CD8-positive, alpha-beta memory T cell (primary cell): Measurements from ENCODE around the gene FRG1. TPM values are rescaled to one million over a fixed set of nuclear protein-coding genes. Genes with fewer than 3 reads are reported as not detected.
"Not testable (repeated sequence)": the region's sequence is repeated elsewhere in the genome, so short reads cannot be mapped to it uniquely, and the experiment has no call there.

ENCODE experiments used
- CTCF ChIA-PET: fragments of 350-600 bp; sonication (Branson Sonifier 250); formaldehyde crosslinking; loops from one replicate; lab custom pipeline; 2021; ENCODE audit warnings: antibody characterized with exemption; lab: Charles Lee
- POLR2A ChIA-PET: fragments of 350-600 bp; sonication (Branson Sonifier 250); formaldehyde crosslinking; loops from one replicate; lab custom pipeline; 2021; ENCODE audit warnings: antibody characterized with exemption; lab: Charles Lee
- DNase-seq, 5 donors: peaks; one replicate each; pipeline versions ENCODE4 v3.0.0 to v3.0.0-alpha.2; 2020 to 2022; ENCODE audit warnings: mixed read lengths in 1 of 5
- H3K27ac ChIP-seq: one replicate; pipeline ENCODE4 v1.7.0; 2013; ENCODE audit warnings: low read depth, mild to moderate bottlenecking, low read length, moderate library complexity
- H3K27me3 ChIP-seq: 2 replicates; pipeline ENCODE4 v1.7.0; 2013; ENCODE audit warnings: low read length, mild to moderate bottlenecking; ENCODE audit not compliant: insufficient read depth, poor library complexity, severe bottlenecking
- H3K36me3 ChIP-seq: 2 replicates; pipeline ENCODE4 v1.7.0; 2013; ENCODE audit warnings: mild to moderate bottlenecking, low read length, moderate library complexity; ENCODE audit not compliant: insufficient read depth
- H3K4me1 ChIP-seq: 2 replicates; pipeline ENCODE4 v1.7.0; 2013; ENCODE audit warnings: mild to moderate bottlenecking, low read length, moderate library complexity; ENCODE audit not compliant: insufficient read depth
- H3K4me3 ChIP-seq: 2 replicates; pipeline ENCODE4 v1.7.0; 2013; ENCODE audit warnings: mild to moderate bottlenecking, low read length
- H3K9me3 ChIP-seq: 2 replicates; pipeline ENCODE4 v1.7.0; 2013; ENCODE audit warnings: mild to moderate bottlenecking, low read length
- H3K27ac Mint-ChIP-seq, 8 donors: one replicate each; pipeline ENCODE4 v1.8.0; 2020 to 2021; ENCODE audit warnings: mixed read lengths in 8 of 8, mild to moderate bottlenecking in 6 of 8, inconsistent platforms in 3 of 8, moderate library complexity in 3 of 8
- H3K27me3 Mint-ChIP-seq, 2 donors: one replicate each; pipeline ENCODE4 v1.8.0; 2020 to 2021; ENCODE audit warnings: mixed read lengths in 2 of 2, mild to moderate bottlenecking in 1 of 2, moderate library complexity in 1 of 2
- H3K36me3 Mint-ChIP-seq, 3 donors: one replicate each; pipeline ENCODE4 v1.8.0; 2020 to 2021; ENCODE audit warnings: mixed read lengths in 3 of 3, inconsistent platforms in 1 of 3, mild to moderate bottlenecking in 1 of 3
- H3K4me1 Mint-ChIP-seq, 3 donors: one replicate each; pipeline ENCODE4 v1.8.0; 2020 to 2021; ENCODE audit warnings: mixed read lengths in 3 of 3, inconsistent platforms in 1 of 3, mild to moderate bottlenecking in 1 of 3
- H3K4me3 Mint-ChIP-seq, 7 donors: one replicate each; pipeline ENCODE4 v1.8.0; 2020 to 2021; ENCODE audit warnings: mixed read lengths in 7 of 7, mild to moderate bottlenecking in 6 of 7, moderate library complexity in 4 of 7, inconsistent platforms in 2 of 7
- H3K9me3 Mint-ChIP-seq, 5 donors: one replicate each; pipeline ENCODE4 v1.8.0; 2020 to 2022; ENCODE audit warnings: mixed read lengths in 5 of 5, mild to moderate bottlenecking in 3 of 5, moderate library complexity in 2 of 5, inconsistent platforms in 1 of 5
- polyA plus RNA-seq: library from polyadenylated mRNA; unstranded; fragments of 300-500 nt; fragmentation: Illumina TruSeq; gene quantifications from one replicate; pipeline ENCODE4 v1.2.3, GENCODE V29; 2021
- total RNA-seq, 2 experiments: library from RNA; stranded (reverse); gene quantifications; one replicate each; pipeline ENCODE4 v1.2.3, GENCODE V29; 2021

FRG1 gene
- total and polyA plus RNA-seq, 3 experiments from 2014 or later = 56.0 to 64.3 (median 59.0) TPM

DNA sequence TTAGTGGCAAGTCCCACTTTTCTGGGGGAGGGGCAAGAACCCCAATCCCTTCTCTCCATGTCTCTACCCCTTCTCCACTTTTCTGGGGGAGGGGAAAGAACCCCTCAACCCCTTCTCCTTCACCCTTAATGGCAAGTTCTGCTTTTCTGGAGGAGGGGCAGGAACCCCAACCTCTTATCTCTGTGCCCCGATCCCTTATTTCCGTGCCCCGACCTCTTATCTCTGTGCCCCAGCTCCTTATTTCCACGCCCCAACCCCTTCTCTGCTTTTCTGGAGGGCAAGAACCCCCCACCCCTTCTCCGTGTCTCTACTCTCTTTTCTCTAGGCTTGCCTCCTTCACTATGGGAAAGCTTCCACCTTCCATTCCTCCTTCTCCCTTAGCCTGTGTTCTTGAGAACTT, 13.9 kb upstream of the FRG1 start:
- H3K4me1 ChIP-seq, H3K9me3 ChIP-seq, H3K36me3 ChIP-seq, H3K4me3 Mint-ChIP-seq, H3K27me3 Mint-ChIP-seq, H3K4me3 ChIP-seq, H3K27ac ChIP-seq, H3K27me3 ChIP-seq, DNase-seq, H3K27ac Mint-ChIP-seq, POLR2A ChIA-PET, CTCF ChIA-PET, H3K4me1 Mint-ChIP-seq: not testable (repeated sequence)
- Mint-ChIP-seq H3K9me3 (peaks cover 7 to 23% (median 15%) of the 10 kb centered on the region in 5 donors), H3K36me3 (peaks cover 5 to 48% (median 28%) of the 10 kb centered on the region in 3 donors)

- peak overlapping the region; percentile 91 to 97 (median 95) for H3K27ac Mint-ChIP-seq
- no peaks in the 10 kb centered on the region for H3K27me3 ChIP-seq
- POLR2A ChIA-PET = no interaction called here
- peaks cover 19 to 46% (median 20%) of the 10 kb centered on the region in 3 donors for H3K36me3 Mint-ChIP-seq
- H3K9me3 ChIP-seq = no peaks in the 10 kb centered on the region
- H3K9me3 Mint-ChIP-seq = peaks cover 0 to 11% (median 2%) of the 10 kb centered on the region in 5 donors
- H3K4me1 ChIP-seq = peaks cover 35% of the 10 kb centered on the region
- H3K4me1 Mint-ChIP-seq = peaks cover 50 to 69% (median 56%) of the 10 kb centered on the region in 3 donors
- no peaks in the 10 kb centered on the region for H3K36me3 ChIP-seq
- peaks cover 0 to 2% of the 10 kb centered on the region in 2 donors for H3K27me3 Mint-ChIP-seq
- H3K4me3 Mint-ChIP-seq = peak overlapping the region; percentile 94 to 97 (median 96)
- H3K4me3 ChIP-seq = peak overlapping the region; percentile 89
- CTCF ChIA-PET = interaction anchor here (0.6 to 1.0 kb wide), 2 partner anchors 8 to 32 kb away, joined by 3 read pairs; no protein-coding TSS in a partner anchor
- H3K27ac ChIP-seq = peak overlapping the region; percentile 89
- DNase-seq = no peak
These were observed 356 bp downstream of the FRG1 start for GRCh38 chr4:189941005-189941450.

DNA sequence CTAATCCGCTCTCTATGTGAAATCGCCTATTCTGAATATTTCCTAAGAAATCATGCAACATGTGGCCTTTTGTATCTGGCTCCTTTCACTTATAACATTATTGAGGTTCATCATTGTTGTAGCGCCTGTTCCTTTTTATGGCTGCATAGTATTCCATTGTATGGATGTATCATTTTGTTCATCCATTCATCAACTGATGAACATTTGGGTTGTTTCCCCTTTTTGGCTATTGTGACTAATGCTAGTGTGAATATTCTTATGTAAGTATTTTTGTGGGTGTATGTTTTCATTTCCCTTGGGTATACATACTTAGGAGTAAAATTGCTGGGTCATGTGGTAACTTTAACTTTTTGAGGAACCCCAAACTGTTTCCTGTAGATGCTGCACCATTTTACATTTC, 1.7 kb downstream of the FRG1 start:
- POLR2A ChIA-PET = interaction anchor here (0.6 kb wide), 1 partner anchor 9 kb away, joined by 3 read pairs; no protein-coding TSS in a partner anchor
- H3K9me3 ChIP-seq, H3K27me3 ChIP-seq, H3K36me3 ChIP-seq, CTCF ChIA-PET, H3K4me3 ChIP-seq, H3K27ac ChIP-seq, H3K27me3 Mint-ChIP-seq, DNase-seq: not testable (repeated sequence)
- Mint-ChIP-seq H3K27ac (peak overlapping the region in 7 of 8 donors; percentile 7 to 96 (median 70)), H3K4me3 (peak overlapping the region; percentile 57 to 97 (median 69)), H3K36me3 (peaks cover 13 to 47% (median 15%) of the 10 kb centered on the region in 3 donors), H3K9me3 (peaks cover 0 to 11% (median 2%) of the 10 kb centered on the region in 5 donors), H3K4me1 (peaks cover 61 to 83% (median 70%) of the 10 kb centered on the region in 3 donors)
- H3K4me1 ChIP-seq = peaks cover 38% of the 10 kb centered on the region

GRCh38 chr4:189944077-189944476, 3.4 kb downstream of the FRG1 start:
- H3K36me3 ChIP-seq, H3K4me3 ChIP-seq, H3K9me3 ChIP-seq, POLR2A ChIA-PET, H3K27ac ChIP-seq, CTCF ChIA-PET, H3K27ac Mint-ChIP-seq, H3K27me3 ChIP-seq, H3K9me3 Mint-ChIP-seq, DNase-seq, H3K27me3 Mint-ChIP-seq: not testable (repeated sequence)
- Mint-ChIP-seq H3K4me1 (peaks cover 75 to 95% (median 87%) of the 10 kb centered on the region in 3 donors), H3K36me3 (peaks cover 7 to 63% (median 15%) of the 10 kb centered on the region in 3 donors), H3K4me3 (peak overlapping the region in 3 of 7 donors; percentile 22 to 24 (median 23))
- H3K4me1 ChIP-seq = peaks cover 38% of the 10 kb centered on the region

GRCh38 chr4:189946906-189947305, 6.2 kb downstream of the FRG1 start:
- H3K4me3 Mint-ChIP-seq, H3K27ac ChIP-seq, H3K9me3 ChIP-seq, POLR2A ChIA-PET, H3K4me3 ChIP-seq, DNase-seq, H3K27me3 ChIP-seq, H3K9me3 Mint-ChIP-seq, CTCF ChIA-PET, H3K27me3 Mint-ChIP-seq, H3K36me3 ChIP-seq: not testable (repeated sequence)
- peaks cover 31% of the 10 kb centered on the region for H3K4me1 ChIP-seq
- Mint-ChIP-seq H3K4me1 (peaks cover 69 to 87% (median 84%) of the 10 kb centered on the region in 3 donors), H3K36me3 (peaks cover 0 to 63% (median 17%) of the 10 kb centered on the region in 3 donors), H3K27ac (peak overlapping the region in 2 of 8 donors; percentile 36 to 38)

DNA sequence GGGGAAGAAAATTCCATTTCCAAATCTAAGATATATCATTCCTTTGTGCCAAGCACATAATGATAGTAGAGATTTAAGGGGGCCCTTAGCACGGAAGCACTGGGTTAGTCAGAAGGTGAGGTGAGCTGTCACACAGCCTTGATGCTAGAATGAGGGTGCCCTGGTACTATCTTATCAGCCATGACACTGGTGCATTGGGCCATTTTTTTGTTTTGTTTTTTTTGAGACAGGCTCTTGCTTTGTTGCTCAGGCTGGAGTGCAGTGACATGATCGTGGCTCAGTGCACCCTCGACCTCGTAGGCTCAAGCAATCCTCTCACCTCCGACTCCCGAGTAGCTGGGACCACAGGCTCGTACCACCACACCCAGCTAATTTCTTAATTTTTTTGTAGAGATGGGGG, 7.8 kb downstream of the FRG1 start:
- peaks cover 17% of the 10 kb centered on the region for H3K4me1 ChIP-seq
- H3K9me3 Mint-ChIP-seq, H3K27me3 ChIP-seq, H3K4me3 ChIP-seq, H3K27me3 Mint-ChIP-seq, CTCF ChIA-PET, H3K27ac ChIP-seq, DNase-seq, POLR2A ChIA-PET, H3K4me3 Mint-ChIP-seq, H3K36me3 ChIP-seq, H3K9me3 ChIP-seq: not testable (repeated sequence)
- peak overlapping the region in 1 of 8 donors; percentile 17 for H3K27ac Mint-ChIP-seq
- H3K4me1 Mint-ChIP-seq = peaks cover 54 to 71% (median 68%) of the 10 kb centered on the region in 3 donors
- peaks cover 3 to 64% (median 17%) of the 10 kb centered on the region in 3 donors for H3K36me3 Mint-ChIP-seq

GRCh38 chr4:189969291-189969690, 28.6 kb downstream of the FRG1 start:
- CTCF ChIA-PET, DNase-seq, H3K36me3 ChIP-seq, H3K4me1 ChIP-seq, H3K27me3 Mint-ChIP-seq, H3K4me1 Mint-ChIP-seq, POLR2A ChIA-PET, H3K27ac Mint-ChIP-seq, H3K9me3 ChIP-seq, H3K27ac ChIP-seq, H3K27me3 ChIP-seq, H3K4me3 Mint-ChIP-seq, H3K4me3 ChIP-seq: not testable (repeated sequence)
- Mint-ChIP-seq H3K9me3 (peaks cover 14 to 48% (median 38%) of the 10 kb centered on the region in 5 donors), H3K36me3 (peaks cover 3 to 20% (median 3%) of the 10 kb centered on the region in 3 donors)

DNA sequence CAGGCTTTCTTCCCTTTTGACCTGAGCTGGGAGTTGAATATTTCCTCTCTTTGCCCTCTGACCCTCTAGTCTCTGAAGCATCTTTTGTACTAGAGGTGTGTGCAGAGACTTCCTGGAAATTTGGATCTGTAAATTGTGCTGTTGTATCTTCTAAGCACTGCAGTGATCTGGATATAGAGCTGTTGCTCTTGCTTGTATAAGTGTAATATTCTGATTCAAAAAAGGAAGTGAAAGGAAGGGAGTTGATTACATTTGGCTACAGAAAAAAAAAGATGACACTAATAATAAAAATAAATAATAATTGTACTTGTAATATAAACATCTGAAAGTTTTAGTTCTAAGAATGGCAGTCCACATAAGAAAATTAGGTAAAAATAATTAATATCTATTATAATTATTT, 33.0 kb downstream of the FRG1 start:
- DNase-seq = no peak
- Mint-ChIP-seq H3K27me3 (peaks cover 9 to 12% of the 10 kb centered on the region in 2 donors), H3K9me3 (peaks cover 0 to 9% (median 7%) of the 10 kb centered on the region in 5 donors), H3K36me3 (peaks cover 0 to 4% (median 0%) of the 10 kb centered on the region in 3 donors), H3K4me1 (peaks cover 0 to 6% (median 0%) of the 10 kb centered on the region in 3 donors), H3K4me3 (no peak overlapping the region), H3K27ac (no peak overlapping the region)
- H3K27me3 ChIP-seq = no peaks in the 10 kb centered on the region
- ChIA-PET CTCF (no interaction called here), POLR2A (no interaction called here)
- no peak overlapping the region for H3K27ac ChIP-seq
- no peak overlapping the region for H3K4me3 ChIP-seq
- no peaks in the 10 kb centered on the region for H3K4me1 ChIP-seq
- H3K9me3 ChIP-seq = no peaks in the 10 kb centered on the region
- H3K36me3 ChIP-seq = no peaks in the 10 kb centered on the region
